Measurements from ENCODE around the gene HSPA1L.
"Not testable (repeated sequence)": the region's sequence is repeated elsewhere in the genome, so short reads cannot be mapped to it uniquely, and the experiment has no call there.

The HSPA1L gene

GRCh38 chr6:31847276-31847978 lies 32.3 kb upstream of the HSPA1L start:
- H3K4me3 Mint-ChIP-seq: no peak overlapping the region
- peaks cover under 1 to 15% of the 10 kb centered on the region in 2 donors for H3K36me3 Mint-ChIP-seq

GRCh38 chr6:31844507-31844906 lies 29.4 kb upstream of the HSPA1L start:
- no peak overlapping the region for H3K4me3 Mint-ChIP-seq
- H3K27me3 Mint-ChIP-seq: no peaks in the 10 kb centered on the region
- H3K36me3 Mint-ChIP-seq: peaks cover 10 to 27% of the 10 kb centered on the region in 2 donors
- ATAC-seq (replicated peaks): peak in 1 of 2 donors; percentile 21
- no peak overlapping the region for H3K27ac Mint-ChIP-seq
- no peak for DNase-seq
- no peaks in the 10 kb centered on the region for H3K9me3 Mint-ChIP-seq
- peaks cover 4 to 5% of the 10 kb centered on the region in 2 donors for H3K4me1 Mint-ChIP-seq

More at GRCh38 chr6:31847276-31847978, 32.3 kb upstream of the HSPA1L start:
- H3K9me3 Mint-ChIP-seq: no peaks in the 10 kb centered on the region
- H3K4me1 Mint-ChIP-seq: peaks cover 4 to 5% of the 10 kb centered on the region in 2 donors
- ATAC-seq (replicated peaks) (no peak), DNase-seq (no peak)
- no peak overlapping the region for H3K27ac Mint-ChIP-seq
- H3K27me3 Mint-ChIP-seq: no peaks in the 10 kb centered on the region

GRCh38 chr6:31842053-31842452 lies 27.0 kb upstream of the HSPA1L start:
- H3K4me3 Mint-ChIP-seq: peak overlapping the region in 1 of 2 donors; percentile 28
- peaks cover 29 to 42% of the 10 kb centered on the region in 2 donors for H3K36me3 Mint-ChIP-seq
- peaks cover 13 to 21% of the 10 kb centered on the region in 2 donors for H3K4me1 Mint-ChIP-seq
- no peaks in the 10 kb centered on the region for H3K9me3 Mint-ChIP-seq
- H3K27me3 Mint-ChIP-seq: no peaks in the 10 kb centered on the region
- peak overlapping the region; percentile 42 for H3K27ac Mint-ChIP-seq
- DNase-seq (no peak), ATAC-seq (replicated peaks) (peak in 1 of 2 donors; percentile 25)

- not testable (repeated sequence) for H3K9me3 Mint-ChIP-seq; ATAC-seq (replicated peaks); H3K27me3 Mint-ChIP-seq; H3K4me3 Mint-ChIP-seq; DNase-seq
- peak overlapping the region; percentile 42 for H3K27ac Mint-ChIP-seq
- peaks cover 49 to 55% of the 10 kb centered on the region in 2 donors for H3K36me3 Mint-ChIP-seq
- peaks cover 23 to 37% of the 10 kb centered on the region in 2 donors for H3K4me1 Mint-ChIP-seq
Observed at GRCh38 chr6:31839779-31840126, 24.7 kb upstream of the HSPA1L start.

- Mint-ChIP-seq H3K4me3 (peak overlapping the region; percentile 21 to 98), H3K27ac (peak overlapping the region; percentile 44)
- ATAC-seq (replicated peaks): no peak
Observed at GRCh38 chr6:31838968-31839367, 23.9 kb upstream of the HSPA1L start.

GRCh38 chr6:31838114-31838553 lies 23.1 kb upstream of the HSPA1L start:
- Mint-ChIP-seq H3K4me1 (peaks cover 28 to 42% of the 10 kb centered on the region in 2 donors), H3K4me3 (peak overlapping the region; percentile 98 to 100), H3K36me3 (peaks cover 50 to 57% of the 10 kb centered on the region in 2 donors)
- not testable (repeated sequence) for H3K9me3 Mint-ChIP-seq; H3K27ac Mint-ChIP-seq; H3K27me3 Mint-ChIP-seq; DNase-seq; ATAC-seq (replicated peaks)

More at GRCh38 chr6:31838968-31839367, 23.9 kb upstream of the HSPA1L start:
- H3K9me3 Mint-ChIP-seq: no peaks in the 10 kb centered on the region
- no peak for DNase-seq
- peaks cover 26 to 40% of the 10 kb centered on the region in 2 donors for H3K4me1 Mint-ChIP-seq
- H3K27me3 Mint-ChIP-seq: no peaks in the 10 kb centered on the region
- peaks cover 50 to 57% of the 10 kb centered on the region in 2 donors for H3K36me3 Mint-ChIP-seq

- DNase-seq: no peak
- no peak for ATAC-seq (replicated peaks)
- H3K27ac Mint-ChIP-seq: peak overlapping the region; percentile 98
- peaks cover 50 to 57% of the 10 kb centered on the region in 2 donors for H3K36me3 Mint-ChIP-seq
- H3K27me3 Mint-ChIP-seq: no peaks in the 10 kb centered on the region
- peak overlapping the region; percentile 98 to 100 for H3K4me3 Mint-ChIP-seq
- H3K4me1 Mint-ChIP-seq: peaks cover 28 to 47% of the 10 kb centered on the region in 2 donors
- no peaks in the 10 kb centered on the region for H3K9me3 Mint-ChIP-seq
Observed at GRCh38 chr6:31837369-31838113, 22.5 kb upstream of the HSPA1L start.

GRCh38 chr6:31836474-31837368 lies 21.6 kb upstream of the HSPA1L start:
- Mint-ChIP-seq H3K27me3 (no peaks in the 10 kb centered on the region), H3K4me1 (peaks cover 28 to 47% of the 10 kb centered on the region in 2 donors), H3K9me3 (no peaks in the 10 kb centered on the region), H3K27ac (peak overlapping the region; percentile 98), H3K36me3 (peaks cover 50 to 57% of the 10 kb centered on the region in 2 donors), H3K4me3 (peak overlapping the region; percentile 98 to 100)
- DNase-seq: no peak
- ATAC-seq (replicated peaks): no peak

GRCh38 chr6:31836047-31836473 lies 21.0 kb upstream of the HSPA1L start:
- Mint-ChIP-seq H3K36me3 (peaks cover 48 to 53% of the 10 kb centered on the region in 2 donors), H3K27ac (peak overlapping the region; percentile 98), H3K4me1 (peaks cover 28 to 47% of the 10 kb centered on the region in 2 donors), H3K27me3 (no peaks in the 10 kb centered on the region), H3K4me3 (peak overlapping the region; percentile 98 to 100), H3K9me3 (no peaks in the 10 kb centered on the region)
- ATAC-seq (replicated peaks) (no peak), DNase-seq (no peak)

GRCh38 chr6:31834367-31835250 lies 19.5 kb upstream of the HSPA1L start:
- Mint-ChIP-seq H3K9me3 (no peaks in the 10 kb centered on the region), H3K27me3 (no peaks in the 10 kb centered on the region), H3K36me3 (peaks cover 39 to 43% of the 10 kb centered on the region in 2 donors), H3K4me3 (peak overlapping the region; percentile 98 to 100), H3K27ac (peak overlapping the region; percentile 98), H3K4me1 (peaks cover 33 to 62% of the 10 kb centered on the region in 2 donors)
- ATAC-seq (replicated peaks): peak; percentile 70 to 71
- peak; percentile 75 for DNase-seq

- no peak for ATAC-seq (replicated peaks)
- no peak for DNase-seq
- Mint-ChIP-seq H3K9me3 (no peaks in the 10 kb centered on the region), H3K36me3 (peaks cover 18 to 19% of the 10 kb centered on the region in 2 donors), H3K4me1 (peaks cover 22 to 50% of the 10 kb centered on the region in 2 donors), H3K27ac (peak overlapping the region; percentile 47), H3K4me3 (peak overlapping the region in 1 of 2 donors; percentile 90), H3K27me3 (no peaks in the 10 kb centered on the region)
Observed at GRCh38 chr6:31831350-31832215, 16.5 kb upstream of the HSPA1L start.

- H3K9me3 Mint-ChIP-seq: no peaks in the 10 kb centered on the region
- peaks cover 18 to 48% of the 10 kb centered on the region in 2 donors for H3K4me1 Mint-ChIP-seq
- no peaks in the 10 kb centered on the region for H3K27me3 Mint-ChIP-seq
- H3K4me3 Mint-ChIP-seq: peak overlapping the region; percentile 88 to 90
- DNase-seq (no peak), ATAC-seq (replicated peaks) (no peak)
- H3K27ac Mint-ChIP-seq: peak overlapping the region; percentile 86
- peaks cover 11 to 12% of the 10 kb centered on the region in 2 donors for H3K36me3 Mint-ChIP-seq
Observed at GRCh38 chr6:31830886-31831335, 15.8 kb upstream of the HSPA1L start.

Measured in stimulated activated naive B cell treated with anti-CD40 and anti-IgM and Interleukin-4, amounts not matched to agents 10 μg/mL and 1 μg/mL and 100 μg/mL, for 72 hours (primary cell).